Stomach (tissue), 9 donors: ENCODE results near the gene ABCA10. TPM values are rescaled to one million over a fixed set of nuclear protein-coding genes. Genes with fewer than 3 reads are reported as not detected.

Source experiments
- DNase-seq, 2 donors: peaks; one replicate each; pipeline versions ENCODE4 v3.0.0 to v3.0.0-alpha.2; 2013 to 2019
- H3K27ac ChIP-seq, 5 donors: fragments of 200-600 bp in 4 of 5; sonication (generic) in 4 of 5; one replicate each; pipeline ENCODE4 v1.5.1; 2013 to 2019; ENCODE audit warnings: mild to moderate bottlenecking in 1 of 5, moderate library complexity in 1 of 5
- H3K27me3 ChIP-seq, 3 donors: fragments of 200-600 bp; sonication (generic); one replicate each; pipeline ENCODE4 v1.5.1; 2017 to 2019; ENCODE audit warnings: mixed run types in 1 of 3
- H3K36me3 ChIP-seq, 4 donors: fragments of 200-600 bp; sonication (generic); 1 replicate in 3 of 4; 2 replicates in 1 of 4; pipeline ENCODE4 v1.5.1; 2016 to 2019
- H3K4me1 ChIP-seq, 4 donors: fragments of 200-600 bp; sonication (generic); one replicate each; pipeline ENCODE4 v1.5.1; 2016 to 2019
- H3K4me3 ChIP-seq, 4 donors: fragments of 200-600 bp; sonication (generic) in 3 of 4; one replicate each; pipeline ENCODE4 v1.5.1; 2016 to 2019; ENCODE audit warnings: mild to moderate bottlenecking in 1 of 4
- H3K9me3 ChIP-seq, 4 donors: fragments of 200-600 bp; sonication (generic); one replicate each; pipeline ENCODE4 v1.5.1; 2016 to 2019
- EP300 ChIP-seq: sonication (generic); formaldehyde crosslinking; IDR thresholded peaks from one replicate; pipeline ENCODE4 v1.6.1; 2017; ENCODE audit warnings: antibody characterized with exemption
- POLR2A ChIP-seq, 4 donors: fragments of 450-650 bp; IDR thresholded peaks; one replicate each; pipeline ENCODE4 v1.6.1; 2016; ENCODE audit warnings: antibody characterized with exemption in 4 of 4, control low read depth in 2 of 4, mild to moderate bottlenecking in 1 of 4, moderate library complexity in 1 of 4
- POLR2AphosphoS5 ChIP-seq, 3 donors: sonication (generic); formaldehyde crosslinking; IDR thresholded peaks; one replicate each; pipeline ENCODE4 v1.6.1; 2016; ENCODE audit warnings: antibody characterized with exemption in 3 of 3
- WGBS, 5 donors: extraction: QIAGEN DNeasy Blood & Tissue Kit in 3 of 5; methylation state at CpG; one replicate each; pipeline versions ENCODE4 v1.1.5 to v1.1.7; 2013 to 2018; 5-methylcytosine and 5-hydroxymethylcytosine counted together
- intact Hi-C: fragments of 100-400 bp; cut with DNase I; formaldehyde crosslinking; loops from one replicate; pipeline ENCODE4 v1.15.1; 2023; ENCODE audit warnings: low total_unique reads
- polyA plus RNA-seq, 3 donors: library from polyadenylated mRNA; stranded (reverse); fragments of 200-250 nt; gene quantifications; one replicate each; pipeline ENCODE4 v1.2.3, GENCODE V29; 2013
- total RNA-seq, 5 donors: library from RNA; depleted of rRNA; stranded (reverse); fragments of >200 nt; gene quantifications; one replicate each; pipeline versions ENCODE4 v1.1.0 to v1.2.3, GENCODE V29; 2014 to 2016
- TF ChIP-seq, protein P1 (sequence below), 7 experiments: fragments of 450-650 bp in 4 of 7; fragments of 200-600 bp in 3 of 7; sonication (generic) in 3 of 7; IDR thresholded peaks; one replicate each; pipeline ENCODE4 v1.5.1; 2016 to 2019; ENCODE audit warnings: antibody characterized with exemption in 7 of 7, control low read depth in 2 of 7, mild to moderate bottlenecking in 1 of 7
- donor health status: healthy with polysubstance abuse.
- donor health status: Bipolar disorder and iron deficiency.
- donor health status: healthy.

ABCA10 gene
- total and polyA plus RNA-seq, 8 donors, result 0.29 to 34.9 (median 5.0) TPM

DNA sequence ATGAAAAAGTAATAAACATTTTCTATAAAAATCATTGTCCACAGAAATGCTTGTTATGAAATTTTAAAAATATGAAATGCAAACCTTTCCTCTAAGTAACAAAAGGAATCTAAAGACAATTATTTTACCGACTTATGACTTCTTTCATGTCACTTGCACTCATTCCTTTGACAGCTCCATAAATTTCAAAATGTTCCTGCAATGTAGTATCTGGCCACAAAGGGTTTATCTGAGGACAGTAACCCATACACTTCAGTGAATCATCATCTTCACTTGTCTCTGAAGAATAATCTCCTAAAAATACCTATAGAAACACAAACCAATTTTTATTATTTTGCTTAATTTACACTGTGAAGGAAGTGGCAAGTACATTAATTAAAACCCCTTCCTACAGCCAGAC, 25.6 kb upstream of the ABCA10 start:
- intact Hi-C loops, result no loop called here
- DNase-seq, result no peak
- H3K36me3 ChIP-seq, result peaks cover 4 to 55% (median 50%) of the 10 kb centered on the region in 4 donors
- no peaks in the 10 kb centered on the region for H3K4me1 ChIP-seq
- WGBS, 5 donors, result 83 to 90% (median 84%) methylated on average over 1 of the region's 1 CpG
- no peaks in the 10 kb centered on the region for H3K9me3 ChIP-seq
- no peak overlapping the region for H3K27ac ChIP-seq
- TF ChIP-seq EP300 (no peak), POLR2AphosphoS5 (IDR thresholded peaks at IDR 0.05) (no peak), POLR2A (IDR thresholded peaks at IDR 0.05) (no peak)
- TF ChIP-seq, protein P1, sequence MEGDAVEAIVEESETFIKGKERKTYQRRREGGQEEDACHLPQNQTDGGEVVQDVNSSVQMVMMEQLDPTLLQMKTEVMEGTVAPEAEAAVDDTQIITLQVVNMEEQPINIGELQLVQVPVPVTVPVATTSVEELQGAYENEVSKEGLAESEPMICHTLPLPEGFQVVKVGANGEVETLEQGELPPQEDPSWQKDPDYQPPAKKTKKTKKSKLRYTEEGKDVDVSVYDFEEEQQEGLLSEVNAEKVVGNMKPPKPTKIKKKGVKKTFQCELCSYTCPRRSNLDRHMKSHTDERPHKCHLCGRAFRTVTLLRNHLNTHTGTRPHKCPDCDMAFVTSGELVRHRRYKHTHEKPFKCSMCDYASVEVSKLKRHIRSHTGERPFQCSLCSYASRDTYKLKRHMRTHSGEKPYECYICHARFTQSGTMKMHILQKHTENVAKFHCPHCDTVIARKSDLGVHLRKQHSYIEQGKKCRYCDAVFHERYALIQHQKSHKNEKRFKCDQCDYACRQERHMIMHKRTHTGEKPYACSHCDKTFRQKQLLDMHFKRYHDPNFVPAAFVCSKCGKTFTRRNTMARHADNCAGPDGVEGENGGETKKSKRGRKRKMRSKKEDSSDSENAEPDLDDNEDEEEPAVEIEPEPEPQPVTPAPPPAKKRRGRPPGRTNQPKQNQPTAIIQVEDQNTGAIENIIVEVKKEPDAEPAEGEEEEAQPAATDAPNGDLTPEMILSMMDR (IDR thresholded peaks at IDR 0.05), result no peak
- H3K27me3 ChIP-seq, result no peaks in the 10 kb centered on the region
- H3K4me3 ChIP-seq, result no peak overlapping the region

DNA sequence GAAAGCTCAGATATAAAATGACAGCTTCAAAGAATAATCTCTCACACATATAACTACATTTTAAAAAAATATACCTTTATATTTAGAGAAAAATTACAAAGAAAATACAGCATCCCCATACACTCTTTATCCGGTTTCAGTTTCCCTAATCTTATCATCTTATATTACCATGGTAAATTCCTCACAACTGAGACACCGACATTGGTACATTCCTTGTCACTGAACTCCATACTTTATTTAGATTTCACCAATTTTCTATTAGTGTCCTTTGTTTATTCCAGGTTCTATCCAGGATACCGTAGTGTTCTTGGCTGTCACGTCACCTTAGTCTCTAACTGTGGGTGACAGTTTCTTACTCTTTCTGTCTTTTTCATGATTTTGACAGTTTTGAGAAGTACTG, 22.0 kb upstream of the ABCA10 start:
- 67 to 81% (median 77%) methylated on average over 4 of the region's 4 CpGs for WGBS, 5 donors
- no peak overlapping the region for H3K4me3 ChIP-seq
- TF ChIP-seq, protein P1 (IDR thresholded peaks at IDR 0.05), result no peak
- TF ChIP-seq POLR2A (IDR thresholded peaks at IDR 0.05) (no peak), POLR2AphosphoS5 (IDR thresholded peaks at IDR 0.05) (no peak), EP300 (no peak)

DNA sequence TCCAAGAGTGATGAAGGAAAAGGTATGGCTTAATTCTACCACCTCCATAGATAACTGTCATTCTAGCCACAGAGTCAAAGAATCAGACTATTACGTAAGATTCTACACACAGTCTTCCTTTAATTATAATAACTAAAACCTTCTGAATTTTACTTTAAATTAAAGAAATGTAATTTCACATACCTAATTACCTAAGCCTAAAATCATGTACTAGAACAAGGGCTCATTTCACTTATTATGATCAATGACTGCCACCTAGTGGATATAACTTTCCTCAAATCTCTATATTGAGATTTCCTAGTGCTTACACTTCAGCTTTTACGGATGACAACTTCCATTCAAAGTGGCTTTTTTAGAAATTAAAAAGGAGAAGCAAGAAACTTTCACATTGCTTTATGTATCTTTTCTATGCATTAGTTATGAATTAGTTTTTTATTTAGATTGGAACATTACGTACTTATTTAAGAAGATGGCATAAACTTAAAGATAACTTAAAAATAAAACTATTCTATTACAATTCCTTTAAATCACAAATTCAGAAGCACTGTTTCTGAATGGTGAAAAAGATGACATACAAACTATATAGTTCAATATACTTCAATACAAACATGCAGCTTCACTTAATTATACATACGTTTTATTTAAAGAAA, 18.2 kb upstream of the ABCA10 start:
- Histone ChIP-seq H3K36me3 (peaks cover 0 to 32% (median 21%) of the 10 kb centered on the region in 4 donors), H3K27me3 (no peaks in the 10 kb centered on the region), H3K27ac (peak overlapping the region in 1 of 5 donors; percentile 39), H3K9me3 (no peaks in the 10 kb centered on the region), H3K4me3 (no peak overlapping the region), H3K4me1 (peaks cover 0 to 15% (median 0%) of the 10 kb centered on the region in 4 donors)
- 60 to 70% (median 62%) methylated on average over 4 of the region's 4 CpGs for WGBS, 5 donors
- DNase-seq, result peak in 1 of 2 donors; percentile 76
- TF ChIP-seq POLR2A (IDR thresholded peaks at IDR 0.05), result no peak
- TF ChIP-seq EP300, result no peak
- no peak for TF ChIP-seq POLR2AphosphoS5 (IDR thresholded peaks at IDR 0.05)
- TF ChIP-seq, protein P1 (IDR thresholded peaks at IDR 0.05), result peak in 3 of 7 experiments; percentile 37 to 53 (median 50)
- intact Hi-C loops, result no loop called here

More for the DNA sequence above, 22.0 kb upstream of the ABCA10 start:
- Histone ChIP-seq H3K27me3 (no peaks in the 10 kb centered on the region), H3K27ac (no peak overlapping the region), H3K4me1 (peaks cover 0 to 13% (median 0%) of the 10 kb centered on the region in 4 donors), H3K36me3 (peaks cover 4 to 61% (median 51%) of the 10 kb centered on the region in 4 donors), H3K9me3 (no peaks in the 10 kb centered on the region)
- DNase-seq, result no peak
- intact Hi-C loops, result no loop called here

DNA sequence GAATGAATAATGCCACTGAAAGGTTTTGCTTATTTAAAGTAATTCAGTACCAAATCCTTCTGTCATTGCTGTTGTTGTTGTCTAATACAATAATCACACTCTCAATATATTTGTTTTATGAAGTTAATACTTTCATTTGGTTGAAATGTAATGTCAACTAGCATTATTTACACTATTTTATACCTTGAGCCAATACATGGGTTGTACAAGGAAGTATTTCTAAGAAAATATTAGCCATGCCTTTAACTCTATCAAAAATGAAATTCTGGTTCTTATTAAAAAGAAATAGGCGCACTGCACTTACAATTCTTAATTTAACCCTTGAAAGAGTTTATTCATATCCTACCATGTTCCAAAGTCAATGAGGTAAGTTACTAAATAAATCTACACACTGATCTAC, 17.6 kb upstream of the ABCA10 start:
- H3K9me3 ChIP-seq, result no peaks in the 10 kb centered on the region
- WGBS, 5 donors, result 39 to 64% (median 58%) methylated on average over 1 of the region's 1 CpG
- peaks cover 0 to 33% (median 21%) of the 10 kb centered on the region in 4 donors for H3K36me3 ChIP-seq
- H3K27me3 ChIP-seq, result no peaks in the 10 kb centered on the region
- H3K4me3 ChIP-seq, result no peak overlapping the region
- H3K4me1 ChIP-seq, result peaks cover 0 to 15% (median 0%) of the 10 kb centered on the region in 4 donors
- no peak for TF ChIP-seq EP300
- TF ChIP-seq POLR2A (IDR thresholded peaks at IDR 0.05), result no peak
- TF ChIP-seq, protein P1 (IDR thresholded peaks at IDR 0.05), result no peak
- TF ChIP-seq POLR2AphosphoS5 (IDR thresholded peaks at IDR 0.05), result no peak
- intact Hi-C loops, result no loop called here
- H3K27ac ChIP-seq, result peak overlapping the region in 1 of 5 donors; percentile 39
- DNase-seq, result no peak
